Putamen (tissue), 1 donor: Measurements from ENCODE around the gene PAM.

Experiments
- DNase-seq: peaks from one replicate; pipeline ENCODE4 v3.0.0-alpha.2; 2016; ENCODE audit warnings: low spot score

The PAM gene

DNA sequence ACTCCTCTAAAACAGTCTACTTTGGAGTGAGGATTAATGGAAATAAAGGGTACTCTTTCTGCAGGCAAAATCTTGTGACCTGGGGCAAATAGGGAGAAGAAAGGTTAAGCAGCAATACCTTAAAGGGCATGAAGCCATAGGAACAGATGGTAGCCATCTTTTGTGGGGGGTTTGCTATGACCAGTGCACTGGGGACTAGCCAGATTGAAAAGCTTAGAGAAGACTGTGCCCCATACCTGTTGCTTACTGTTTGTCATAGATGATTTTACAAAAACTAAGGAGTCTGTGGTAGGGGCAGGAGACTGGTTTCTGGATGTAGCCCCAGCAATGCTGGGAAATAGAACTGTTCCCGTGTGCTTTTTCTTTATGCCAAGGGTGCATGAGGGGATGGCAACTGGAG, 58.6 kb downstream of the PAM start:
- DNase-seq, result no peak

DNA sequence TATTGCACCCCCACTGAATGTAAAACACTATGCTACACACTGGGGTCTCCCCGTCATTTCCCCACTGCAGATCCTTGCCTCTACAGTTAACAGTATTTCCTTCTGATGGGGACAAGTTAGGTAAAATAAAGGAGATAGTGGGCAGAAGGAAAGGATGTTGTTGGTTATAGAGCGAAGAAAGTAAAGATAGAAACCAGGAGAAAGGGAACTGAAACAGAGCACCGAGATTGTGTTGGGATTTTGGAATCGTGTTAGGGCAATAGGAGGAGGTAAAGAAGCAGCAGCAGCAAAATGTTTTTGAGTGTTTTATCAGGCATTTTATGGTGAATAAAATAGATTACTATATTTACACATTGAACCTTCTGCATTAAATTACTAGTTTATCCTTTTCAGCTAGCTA, 60.0 kb downstream of the PAM start:
- no peak for DNase-seq

DNA sequence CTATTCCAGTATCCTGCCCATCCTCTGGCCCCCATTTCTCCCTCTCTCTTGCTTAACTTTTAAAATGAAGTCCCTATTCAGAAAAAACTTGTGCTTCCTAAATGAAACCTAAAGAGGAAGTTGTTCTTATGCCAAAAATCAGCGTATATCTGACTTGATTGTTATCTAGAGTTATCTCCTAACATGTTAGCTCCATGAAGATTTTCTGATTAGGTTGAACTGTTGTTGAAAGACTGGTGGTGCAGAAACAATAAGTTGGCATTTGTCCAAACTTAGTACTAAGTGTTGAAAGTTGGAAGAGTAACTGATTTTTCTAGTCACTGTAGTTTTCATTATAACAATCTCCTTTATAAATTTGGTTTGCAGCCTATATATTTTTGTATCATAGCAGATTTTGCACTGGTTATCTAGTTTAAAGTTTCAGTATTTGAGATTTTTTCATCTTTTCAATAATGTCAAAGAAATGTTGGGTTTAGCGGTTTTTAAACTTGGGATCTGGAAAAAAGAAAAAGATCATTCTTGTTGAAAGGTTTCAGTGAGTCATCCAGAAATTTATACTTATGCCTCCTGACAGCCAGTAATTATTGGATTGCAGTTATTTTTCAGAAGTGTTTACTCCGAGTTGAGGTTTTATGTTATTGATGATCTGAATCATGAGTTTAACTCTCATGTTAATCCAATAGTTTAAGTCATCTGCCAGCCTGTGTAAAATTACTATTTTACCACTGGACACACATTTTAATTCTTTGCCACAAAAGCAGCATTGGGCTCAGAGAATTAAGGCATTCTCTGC, 60.6 kb downstream of the PAM start:
- no peak for DNase-seq

DNA sequence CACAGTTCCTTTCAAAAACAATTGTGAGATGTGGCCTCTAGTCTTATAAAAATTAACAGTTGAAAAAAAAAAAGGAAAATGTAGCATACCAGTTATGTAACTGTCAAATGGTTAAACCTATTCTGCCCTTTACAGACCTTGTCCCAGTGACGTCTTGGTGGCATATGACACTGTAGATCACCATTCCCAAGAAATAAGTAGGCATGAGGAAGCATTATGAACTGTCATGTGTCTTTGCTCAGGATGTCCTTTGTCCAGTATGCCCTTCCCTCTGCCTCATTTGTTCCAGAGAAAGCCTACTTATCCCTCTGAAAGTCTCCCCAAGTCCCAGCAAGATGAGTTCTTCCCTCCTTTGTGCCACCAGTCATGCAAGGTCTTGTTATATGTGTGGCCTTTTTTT, 63.2 kb downstream of the PAM start:
- DNase-seq, result no peak

DNA sequence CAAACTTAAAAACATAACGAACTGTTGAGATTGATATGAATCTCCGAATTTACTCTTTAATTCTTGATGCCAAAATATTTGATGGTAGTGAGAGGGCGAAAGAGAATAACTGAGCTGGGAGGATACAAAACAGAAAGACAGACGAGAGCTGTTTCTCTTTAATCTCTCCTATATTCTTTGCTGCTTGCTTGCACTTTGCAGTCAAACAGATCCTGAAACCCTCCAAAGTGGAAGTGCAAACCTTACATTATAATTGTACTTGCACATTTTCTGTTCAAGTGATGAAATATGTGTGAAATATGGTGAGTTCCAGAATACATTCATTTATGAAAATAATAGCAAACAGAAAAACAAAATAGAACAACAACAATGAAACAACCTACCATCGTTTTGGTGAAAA, 63.8 kb downstream of the PAM start:
- no peak for DNase-seq

DNA sequence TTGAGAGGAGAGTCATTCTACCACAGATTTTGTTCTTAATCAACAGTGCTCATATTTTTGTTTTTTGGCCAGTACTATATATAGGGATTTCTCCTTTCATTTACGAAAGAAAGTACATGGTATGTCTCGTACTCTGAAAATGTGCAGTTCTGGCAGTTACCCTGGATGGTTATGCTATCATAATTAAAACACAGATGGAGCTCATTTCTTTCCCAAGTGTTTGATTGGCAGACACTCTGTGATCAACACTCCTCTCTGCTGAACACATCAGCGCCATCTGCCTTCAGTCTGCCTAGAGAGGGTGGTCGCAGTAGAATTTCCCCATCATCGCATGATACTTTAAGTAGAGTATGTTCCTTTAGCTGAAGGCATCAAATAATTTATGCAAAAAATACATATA, 64.5 kb downstream of the PAM start:
- DNase-seq, result no peak

DNA sequence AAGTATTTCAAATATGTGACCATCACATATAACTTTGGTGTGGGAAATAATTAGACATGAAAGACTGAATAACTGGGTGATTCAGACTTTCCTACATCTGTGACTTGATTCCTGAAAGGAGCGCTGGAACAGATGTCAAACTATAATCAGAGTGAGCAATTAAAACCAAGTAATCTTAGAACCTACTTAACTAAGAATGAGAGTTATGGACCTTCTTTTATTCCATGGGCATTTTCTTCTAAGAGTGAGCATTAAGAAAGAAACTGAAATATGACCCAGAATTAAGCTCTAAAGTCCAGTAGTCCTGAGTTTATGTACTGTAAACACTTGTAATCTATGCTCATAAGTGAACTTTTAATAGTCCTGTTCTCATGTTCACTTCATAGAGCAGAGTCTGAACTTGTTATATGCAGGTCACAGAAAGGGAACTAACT, 68.4 kb downstream of the PAM start:
- no peak for DNase-seq

DNA sequence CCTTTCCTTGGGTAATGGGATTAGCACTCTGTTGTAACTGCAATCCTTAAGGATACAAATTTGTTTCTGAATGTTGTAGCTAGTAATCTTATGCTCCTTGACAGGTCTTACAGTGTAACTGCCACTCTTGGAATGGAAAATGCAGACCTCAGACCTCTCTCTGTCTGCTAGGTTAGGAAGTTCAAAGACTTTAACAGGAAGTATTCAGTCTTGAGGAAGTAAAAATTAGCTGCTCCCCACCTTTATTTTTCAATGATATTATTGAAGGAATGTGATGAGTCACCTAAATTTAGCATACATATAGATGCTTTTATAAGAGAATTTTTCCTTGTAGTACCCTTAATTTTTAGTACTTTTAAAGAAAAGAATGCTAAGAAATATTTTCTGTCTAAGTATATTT, 71.5 kb downstream of the PAM start:
- DNase-seq, result no peak

DNA sequence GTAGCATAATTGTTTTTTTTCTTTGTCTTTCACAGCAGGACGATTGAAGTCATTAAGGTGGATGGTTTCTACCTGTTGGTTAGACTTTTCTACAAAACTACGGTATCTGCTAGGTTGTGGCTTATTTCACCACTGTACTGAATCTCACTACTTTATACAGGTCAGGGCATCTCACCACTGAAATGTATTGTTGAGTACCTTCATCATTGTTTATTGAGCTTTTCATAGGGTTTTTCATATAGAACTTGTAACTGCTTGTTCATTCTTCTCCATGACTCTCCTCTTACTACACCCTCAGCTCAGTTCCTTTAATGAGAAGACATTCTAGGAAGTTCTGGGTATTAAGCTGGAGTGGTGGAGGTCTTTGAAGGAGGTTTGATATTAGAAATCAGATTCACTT, 75.1 kb downstream of the PAM start:
- DNase-seq, result no peak

DNA sequence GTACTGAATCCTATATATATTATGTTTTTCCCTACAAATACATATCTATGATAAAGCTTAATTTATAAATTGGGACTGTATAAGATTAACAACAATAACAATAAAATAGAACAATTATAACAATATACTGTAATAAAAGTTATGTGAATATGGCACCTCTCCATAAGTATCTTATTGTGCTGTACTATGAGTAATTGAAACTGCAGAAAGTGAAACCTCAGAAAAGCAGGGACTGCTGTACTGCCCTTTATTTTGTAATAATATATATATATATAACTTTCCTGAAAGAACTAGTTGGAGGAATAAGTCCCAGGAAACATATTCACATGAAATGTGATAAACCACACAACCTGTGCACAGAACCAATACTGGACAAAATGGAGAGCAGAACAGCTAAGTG, 77.3 kb downstream of the PAM start:
- no peak for DNase-seq

DNA sequence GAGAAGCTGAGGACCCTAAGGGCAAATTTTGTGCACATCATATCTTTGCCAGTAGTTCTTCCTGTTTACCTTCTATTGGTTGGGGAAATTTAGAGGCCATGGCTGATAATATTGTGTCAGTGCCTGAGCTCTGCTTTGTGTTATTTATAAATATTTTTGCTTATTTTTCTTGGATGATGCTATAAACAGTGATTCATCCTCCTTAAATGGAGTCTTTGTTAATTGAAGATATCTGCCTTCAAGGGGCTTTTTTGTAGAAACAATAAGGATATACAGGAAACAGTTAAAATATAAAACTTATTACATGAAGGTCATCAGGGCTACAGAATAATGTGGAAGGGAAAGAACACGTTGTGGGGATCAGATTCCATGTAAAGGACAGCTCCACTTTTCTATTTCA, 78.0 kb downstream of the PAM start:
- no peak for DNase-seq

DNA sequence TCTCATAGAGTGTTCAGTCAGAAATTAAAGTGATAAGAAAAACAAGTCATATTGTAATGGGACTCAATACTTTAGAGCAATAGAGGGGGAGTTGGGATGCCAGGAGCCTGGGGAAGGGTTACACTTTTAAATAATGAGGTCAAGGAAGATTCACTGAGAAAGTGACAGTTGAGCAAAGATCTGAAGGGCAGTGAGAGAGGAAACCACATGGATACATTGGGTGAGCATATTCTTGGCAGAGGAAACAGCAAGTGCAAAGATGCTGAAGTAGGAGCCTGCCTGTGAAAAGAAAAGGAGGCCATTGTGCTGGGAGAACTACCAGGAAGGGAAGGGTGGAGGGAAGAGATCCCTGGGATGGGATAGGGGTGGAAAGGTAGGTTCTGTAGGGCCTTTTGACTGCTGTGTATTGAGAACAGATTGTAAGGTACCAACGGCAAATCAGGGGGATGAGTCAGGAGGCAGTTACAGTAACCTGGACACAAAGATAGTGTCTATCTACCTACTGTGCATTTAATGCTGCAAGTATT, 79.4 kb downstream of the PAM start:
- no peak for DNase-seq

DNA sequence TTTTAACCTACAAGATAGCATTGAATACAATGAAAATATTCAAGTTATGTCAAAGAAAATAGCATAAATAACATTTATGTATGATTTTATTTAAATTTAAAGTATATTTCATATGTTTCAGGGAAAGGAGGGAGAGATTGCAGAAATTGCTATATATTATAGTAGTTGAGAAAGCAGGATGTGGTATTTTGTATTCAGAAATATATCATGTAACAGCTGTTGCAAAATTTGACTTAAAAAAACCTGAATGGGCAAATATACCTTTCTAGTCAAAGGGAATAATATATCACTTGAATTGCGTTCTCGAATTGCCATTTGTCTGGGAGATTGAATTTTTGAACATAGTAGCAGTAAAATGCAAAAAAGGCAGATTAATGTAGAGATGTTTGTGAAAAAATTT, 80.6 kb downstream of the PAM start:
- DNase-seq, result no peak

DNA sequence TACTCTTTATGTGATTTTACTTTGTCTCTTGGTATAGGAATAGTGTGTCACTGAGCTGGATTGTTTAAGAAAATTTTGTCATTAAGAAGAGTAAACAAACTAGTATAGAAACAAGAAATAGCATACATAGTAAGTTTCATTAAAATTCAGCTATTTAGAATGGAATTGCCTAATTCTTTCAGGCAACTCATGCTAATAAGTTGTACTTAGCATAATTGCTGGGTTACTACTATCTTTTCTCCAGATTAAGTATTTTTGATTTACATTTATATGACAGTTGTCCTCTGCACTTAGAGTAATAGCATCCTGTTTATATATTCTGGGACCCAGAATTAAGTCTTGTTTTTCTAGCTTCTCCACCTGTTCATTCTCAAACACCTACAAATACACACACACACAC, 85.9 kb downstream of the PAM start:
- no peak for DNase-seq

DNA sequence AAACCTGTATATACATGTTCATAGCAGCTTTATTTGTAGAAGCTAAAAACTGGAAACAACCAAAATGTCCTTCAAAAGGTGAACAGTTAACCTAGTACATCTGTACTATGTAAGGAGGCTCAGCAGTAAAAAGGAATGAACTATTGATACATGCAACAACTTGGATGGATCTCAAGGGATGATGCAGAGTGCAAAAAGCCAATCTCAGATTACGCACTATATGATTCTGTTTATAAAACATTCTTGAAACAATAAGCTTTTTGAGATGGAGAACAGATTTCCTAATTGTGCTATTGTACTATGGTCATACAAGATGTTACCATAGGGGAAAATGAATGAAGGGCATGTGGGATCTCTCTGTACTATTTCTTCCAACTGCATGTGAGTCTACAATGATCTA, 88.9 kb downstream of the PAM start:
- no peak for DNase-seq

DNA sequence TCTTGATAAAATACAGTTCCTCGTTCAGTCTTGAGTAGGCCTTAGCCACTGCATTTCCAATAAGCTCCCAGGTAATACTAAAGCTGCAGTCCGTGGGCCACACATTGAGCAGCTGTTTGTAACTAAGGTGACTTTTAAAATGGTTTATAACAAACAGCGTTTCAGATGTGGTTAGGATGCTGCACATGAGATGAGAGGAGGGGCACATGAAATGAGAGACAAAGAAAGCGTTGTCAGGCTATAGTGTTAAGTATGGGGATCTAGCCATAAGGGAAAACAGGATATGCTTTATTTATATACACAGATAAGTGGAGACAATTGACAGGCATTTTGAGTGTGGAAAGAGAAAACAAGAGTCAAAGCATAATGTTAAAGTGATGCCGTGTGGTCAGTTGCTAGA, 89.9 kb downstream of the PAM start:
- no peak for DNase-seq

DNA sequence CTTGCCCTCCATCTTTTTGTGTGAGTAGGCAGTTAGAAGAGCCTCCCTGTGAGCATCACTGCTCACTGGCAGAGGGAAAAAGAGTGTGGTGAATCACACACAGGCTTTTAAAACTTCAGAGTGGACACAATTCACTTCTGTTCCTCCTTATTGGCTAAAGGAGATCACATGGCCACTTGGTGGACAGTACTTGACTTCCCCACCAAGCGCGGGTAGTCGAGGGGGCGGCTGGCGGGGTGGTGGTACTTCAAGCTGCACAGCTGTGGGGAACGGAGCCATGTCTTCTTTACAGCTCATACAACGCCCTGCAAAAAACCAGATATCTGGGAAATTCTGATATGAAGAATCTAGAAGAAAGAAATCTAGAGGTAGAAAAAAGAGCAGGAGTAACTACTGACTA, 95.4 kb downstream of the PAM start:
- no peak for DNase-seq

DNA sequence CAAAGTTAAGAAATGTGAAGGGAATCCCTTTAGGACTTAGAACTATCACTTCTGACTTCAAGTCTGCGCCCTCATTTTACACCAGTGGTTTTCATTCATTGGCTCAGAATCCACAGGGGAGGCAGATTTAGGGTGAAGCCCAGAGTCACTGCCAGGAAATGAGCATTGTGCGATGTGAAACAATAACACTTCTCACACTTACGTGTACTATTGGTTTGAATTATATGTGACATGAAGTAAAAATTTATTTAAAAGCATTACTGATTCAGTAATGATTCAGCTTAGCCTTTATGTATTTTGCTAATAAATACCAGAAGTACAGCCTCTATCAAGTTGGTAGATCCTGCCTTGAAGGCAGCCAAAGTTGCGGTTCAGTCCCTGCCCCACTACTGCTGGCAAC, 98.6 kb downstream of the PAM start:
- DNase-seq, result no peak

DNA sequence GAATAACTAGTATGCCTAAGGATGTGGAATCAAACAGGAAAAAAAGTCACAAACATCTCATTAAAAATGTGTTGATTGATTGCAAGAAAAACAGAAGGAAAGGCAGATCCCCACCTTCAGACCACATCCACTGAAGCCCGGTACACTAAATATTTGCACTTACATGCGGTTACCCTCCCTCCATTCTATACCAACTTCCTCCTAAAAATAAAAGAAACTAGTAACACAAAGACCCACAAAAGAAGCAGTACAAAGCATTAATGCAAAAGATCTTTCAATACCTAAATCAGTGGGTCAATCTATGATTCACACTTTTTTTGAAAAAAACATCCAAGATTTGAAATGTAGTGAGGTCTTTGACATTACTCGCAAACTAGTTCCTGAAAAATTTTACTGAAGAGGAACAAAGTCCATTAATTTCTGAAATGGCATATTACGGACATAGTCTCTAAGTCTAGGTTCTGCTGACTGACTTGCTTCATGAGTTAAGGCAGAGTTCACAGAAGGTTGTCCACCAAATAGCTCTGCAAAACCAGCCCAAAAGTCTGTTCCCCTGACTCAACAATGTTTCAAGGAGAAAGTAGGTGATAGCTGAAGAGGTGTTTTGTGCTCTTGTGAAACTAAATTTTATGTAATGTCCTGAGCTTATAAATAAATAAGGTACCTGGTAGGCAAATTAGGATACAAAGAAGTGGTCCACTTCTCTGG, 100.7 kb downstream of the PAM start:
- no peak for DNase-seq

DNA sequence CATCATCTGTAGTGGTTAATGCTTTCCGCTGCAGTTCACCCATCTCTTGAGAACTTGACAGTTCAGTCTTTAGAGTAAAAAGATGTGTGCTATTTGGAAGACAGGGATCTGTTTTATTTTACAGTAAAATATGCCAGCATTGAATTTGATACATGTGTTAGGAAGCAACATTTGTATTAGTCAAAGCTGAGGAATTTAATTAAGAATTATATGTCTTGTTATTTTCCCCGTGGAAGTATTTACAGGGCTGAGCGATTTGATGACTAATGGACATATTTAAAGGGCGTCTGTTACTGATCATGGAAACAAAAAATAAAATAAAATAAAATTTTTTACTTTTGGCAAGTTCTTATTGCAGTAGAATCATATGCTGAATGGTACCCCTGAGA, 101.3 kb downstream of the PAM start:
- DNase-seq, result no peak

DNA sequence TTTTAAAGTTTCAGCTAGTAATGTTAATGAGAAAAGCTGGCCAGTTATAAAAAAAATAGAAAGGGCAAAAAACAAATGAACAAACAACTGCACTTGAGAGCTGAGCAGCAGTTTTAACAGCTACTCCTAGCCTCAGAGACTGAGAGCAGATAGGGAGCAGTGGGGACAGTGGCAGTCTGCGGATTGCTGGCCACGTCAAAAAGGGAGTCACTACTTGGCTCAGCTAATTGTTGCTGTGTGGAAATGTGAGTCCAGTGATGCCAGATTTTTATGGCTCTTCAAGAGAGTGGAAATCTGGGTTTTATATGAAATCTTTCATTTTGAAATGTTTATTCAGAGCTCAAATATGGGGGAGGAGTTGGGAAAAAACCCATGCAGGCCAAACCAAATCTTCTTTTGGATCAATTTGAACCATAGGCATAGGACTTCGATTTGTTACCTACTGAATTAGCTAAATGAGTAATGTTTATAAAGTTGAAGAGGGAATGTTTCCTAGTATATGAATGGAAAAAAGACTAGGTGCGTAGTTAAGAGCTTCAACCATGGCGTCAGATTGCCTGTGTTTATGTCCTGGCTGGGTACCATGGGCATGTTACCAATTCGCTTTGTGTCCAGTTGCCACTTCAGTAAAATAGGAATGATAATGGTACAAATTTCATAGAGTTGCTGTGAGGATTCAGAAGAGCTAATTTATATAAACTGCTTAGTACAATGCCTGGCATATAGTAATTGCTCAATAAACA, 102.1 kb downstream of the PAM start:
- no peak for DNase-seq

DNA sequence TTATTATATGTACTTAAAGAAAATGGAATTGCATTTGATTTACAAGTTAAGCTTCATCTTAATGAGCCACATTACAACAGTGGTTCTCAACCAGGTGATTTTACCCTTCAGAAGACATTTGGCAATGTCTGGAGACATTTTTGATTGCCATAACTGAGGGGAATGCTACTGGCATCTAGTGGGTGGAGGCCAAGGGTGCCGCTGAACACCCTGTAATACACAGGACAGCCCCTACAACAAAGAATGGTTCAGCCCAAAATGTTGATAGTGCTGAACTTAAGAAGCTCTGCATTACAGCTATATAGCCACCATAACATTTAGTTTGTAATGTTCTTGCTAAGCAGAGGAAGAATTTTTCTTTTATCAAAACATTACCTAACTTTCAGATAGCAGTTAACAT, 103.1 kb downstream of the PAM start:
- no peak for DNase-seq

DNA sequence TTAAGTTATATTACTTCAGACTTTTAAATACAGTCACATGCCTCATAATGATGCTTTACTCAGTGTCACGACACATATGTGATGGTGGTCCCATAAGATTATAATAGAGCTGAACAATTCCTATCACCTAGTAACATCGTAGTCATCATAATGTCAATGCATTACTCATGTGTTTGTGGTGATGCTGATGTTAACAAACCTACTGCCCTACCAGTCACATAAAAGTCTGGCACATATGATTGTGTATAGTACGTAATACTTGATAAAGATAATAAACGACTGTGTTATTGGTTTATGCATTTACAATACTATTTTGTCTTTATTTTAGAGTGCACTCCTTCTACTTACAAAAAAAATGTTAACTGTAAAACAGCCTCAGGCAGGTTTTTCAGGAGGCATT, 103.7 kb downstream of the PAM start:
- DNase-seq, result no peak
